GM18873 (cell line): ENCODE results near the gene PIP5K1A.
"Not testable (repeated sequence)": the region's sequence is repeated elsewhere in the genome, so short reads cannot be mapped to it uniquely, and the experiment has no call there.

Source experiments
- ATAC-seq: cut with Tn5 transposase; IDR thresholded peaks from one replicate; pipeline ENCODE4 v1.9.1; 2021; ENCODE audit warnings: mild to moderate bottlenecking, moderate library complexity, moderate number of reproducible peaks; ENCODE audit not compliant: unreplicated experiment, low FRiP score

PIP5K1A gene

GRCh38 chr1:151192047-151192446 lies 6.3 kb upstream of the PIP5K1A start:
- no peak for ATAC-seq

- ATAC-seq: no peak
These were observed 5.0 kb upstream of the PIP5K1A start for GRCh38 chr1:151193304-151193703.

GRCh38 chr1:151193856-151194255 lies 4.5 kb upstream of the PIP5K1A start:
- no peak for ATAC-seq

GRCh38 chr1:151194894-151195594 lies 3.3 kb upstream of the PIP5K1A start:
- not testable (repeated sequence) for ATAC-seq

- ATAC-seq: no peak
These were observed 2.0 kb upstream of the PIP5K1A start for GRCh38 chr1:151196292-151196800.

- no peak for ATAC-seq
These were observed 494 bp upstream of the PIP5K1A start for GRCh38 chr1:151197863-151198253.

- ATAC-seq: no peak
These were observed 1.7 kb downstream of the PIP5K1A start for GRCh38 chr1:151199873-151200581.

- ATAC-seq: not testable (repeated sequence)
These were observed 7.1 kb downstream of the PIP5K1A start for GRCh38 chr1:151205381-151205965.

GRCh38 chr1:151210830-151211229 lies 12.5 kb downstream of the PIP5K1A start:
- ATAC-seq: no peak

- no peak for ATAC-seq
These were observed 13.8 kb downstream of the PIP5K1A start for GRCh38 chr1:151211972-151212705.

GRCh38 chr1:151213560-151213959 lies 15.2 kb downstream of the PIP5K1A start:
- no peak for ATAC-seq

GRCh38 chr1:151221616-151222015 lies 23.3 kb downstream of the PIP5K1A start:
- no peak for ATAC-seq

GRCh38 chr1:151222130-151222529 lies 23.8 kb downstream of the PIP5K1A start:
- no peak for ATAC-seq

- no peak for ATAC-seq
These were observed 36.9 kb downstream of the PIP5K1A start for GRCh38 chr1:151235235-151235634.

GRCh38 chr1:151237678-151238466 lies 39.5 kb downstream of the PIP5K1A start:
- no peak for ATAC-seq

- ATAC-seq: no peak
These were observed 40.1 kb downstream of the PIP5K1A start for GRCh38 chr1:151238467-151238739.

GRCh38 chr1:151242442-151242841 lies 44.1 kb downstream of the PIP5K1A start:
- ATAC-seq: no peak

- no peak for ATAC-seq
These were observed 45.4 kb downstream of the PIP5K1A start for GRCh38 chr1:151243683-151244216.

- no peak for ATAC-seq
These were observed 48.4 kb downstream of the PIP5K1A start for GRCh38 chr1:151246786-151247185.
